ENCODE data around the gene SPATA20. TPM values are rescaled to one million over a fixed set of nuclear protein-coding genes. Genes with fewer than 3 reads are reported as not detected.
A peak's percentile ranks its signal among the peaks of the same experiment; 100 is the strongest.

Gene SPATA20
- 61.8 TPM for polyA plus RNA-seq
- long read RNA-seq, donor 1, partial matches to known transcripts: 27 of 31 reads
- long read RNA-seq, donor 1, other reads (novel, unspliced or antisense): 0 of 31 reads
- long read RNA-seq, donor 2, partial matches to known transcripts: 47 of 54 reads
- long read RNA-seq, donor 2, other reads (novel, unspliced or antisense): 0 of 54 reads
- long read RNA-seq, donor 3: 0 reads
- long read RNA-seq, donor 4, partial matches to known transcripts: 11 of 13 reads
- long read RNA-seq, donor 4, other reads (novel, unspliced or antisense): 0 of 13 reads
- long read RNA-seq, donor 5, partial matches to known transcripts: 12 of 18 reads
- long read RNA-seq, donor 5, other reads (novel, unspliced or antisense): 0 of 18 reads
- long read RNA-seq, donor 6, partial matches to known transcripts: 32 of 38 reads
- long read RNA-seq, donor 6, other reads (novel, unspliced or antisense): 0 of 38 reads
- long read RNA-seq, donor 7, partial matches to known transcripts: 25 of 26 reads
- long read RNA-seq, donor 7, other reads (novel, unspliced or antisense): 0 of 26 reads
- long read RNA-seq, donor 8, partial matches to known transcripts: 64 of 70 reads
- long read RNA-seq, donor 8, other reads (novel, unspliced or antisense): 0 of 70 reads
- long read RNA-seq, donor 9, partial matches to known transcripts: 30 of 34 reads
- long read RNA-seq, donor 9, other reads (novel, unspliced or antisense): 0 of 34 reads
- long read RNA-seq, donor 10, partial matches to known transcripts: 39 of 43 reads
- long read RNA-seq, donor 10, other reads (novel, unspliced or antisense): 0 of 43 reads
- long read RNA-seq, donor 11, partial matches to known transcripts: 29 of 31 reads
- long read RNA-seq, donor 11, other reads (novel, unspliced or antisense): 0 of 31 reads

DNA sequence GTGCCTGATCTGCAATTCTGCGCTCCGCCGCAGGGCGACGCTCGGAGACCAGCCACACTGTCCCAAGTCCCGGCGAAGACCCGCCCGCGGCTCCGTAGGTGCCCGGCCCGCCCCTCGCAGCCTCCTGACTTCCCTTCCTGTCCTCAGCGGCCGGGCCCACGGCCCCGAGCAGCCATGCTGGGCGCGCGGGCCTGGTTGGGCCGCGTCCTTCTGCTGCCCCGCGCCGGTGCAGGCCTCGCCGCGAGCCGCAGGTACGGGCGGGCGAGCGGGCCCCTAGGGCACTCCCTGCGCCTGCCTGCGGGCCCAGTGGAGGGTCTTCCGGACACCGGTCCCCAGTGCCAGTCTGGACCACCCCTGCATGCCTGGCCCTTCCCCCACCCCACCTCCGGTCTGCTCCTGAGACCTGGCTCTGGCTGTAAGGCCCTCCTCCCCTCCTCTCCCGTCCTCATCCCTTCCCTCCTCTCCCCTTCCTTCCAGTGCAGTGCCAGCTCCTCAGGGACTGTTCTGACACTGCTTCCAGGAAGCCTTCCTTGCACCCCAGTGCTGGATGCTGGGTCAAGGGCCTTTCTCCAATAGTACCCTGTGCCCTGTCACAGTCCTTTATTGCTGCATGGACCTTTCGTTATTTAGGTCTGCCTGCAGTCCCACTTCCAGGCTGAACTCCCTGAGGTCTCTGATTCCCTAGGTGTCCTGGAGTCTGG lies at the start of gene SPATA20:
TSS of gene SPATA20 (plus strand) at position 140 of the 701 bp plus-strand sequence. CDS start at position 175, 35 bp downstream.
- Histone ChIP-seq H3K4me3 (ENCODE audit: low read length) (peak within 1 kb of the TSS; percentile 54), H3K27me3 (ENCODE audit: control insufficient read depth, insufficient read depth, low read length) (no peaks in the 10 kb centered on the region), H3K4me1 (ENCODE audit: control insufficient read depth, insufficient read depth, low read length) (peaks cover 30% of the 10 kb centered on the region), H3K9me3 (ENCODE audit: control insufficient read depth, low read depth, low read length) (no peaks in the 10 kb centered on the region), H3K27ac (ENCODE audit: low read length) (peak within 1 kb of the TSS; percentile 44), H3K36me3 (ENCODE audit: control insufficient read depth, insufficient read depth, low read length) (peaks cover 29% of the 10 kb centered on the region)
- no CpG with 5 or more reads among the region's 42 CpGs for WGBS (ENCODE audit: insufficient coverage, low lambda C conversion rate)
- peak; percentile 91 for DNase-seq

DNA sequence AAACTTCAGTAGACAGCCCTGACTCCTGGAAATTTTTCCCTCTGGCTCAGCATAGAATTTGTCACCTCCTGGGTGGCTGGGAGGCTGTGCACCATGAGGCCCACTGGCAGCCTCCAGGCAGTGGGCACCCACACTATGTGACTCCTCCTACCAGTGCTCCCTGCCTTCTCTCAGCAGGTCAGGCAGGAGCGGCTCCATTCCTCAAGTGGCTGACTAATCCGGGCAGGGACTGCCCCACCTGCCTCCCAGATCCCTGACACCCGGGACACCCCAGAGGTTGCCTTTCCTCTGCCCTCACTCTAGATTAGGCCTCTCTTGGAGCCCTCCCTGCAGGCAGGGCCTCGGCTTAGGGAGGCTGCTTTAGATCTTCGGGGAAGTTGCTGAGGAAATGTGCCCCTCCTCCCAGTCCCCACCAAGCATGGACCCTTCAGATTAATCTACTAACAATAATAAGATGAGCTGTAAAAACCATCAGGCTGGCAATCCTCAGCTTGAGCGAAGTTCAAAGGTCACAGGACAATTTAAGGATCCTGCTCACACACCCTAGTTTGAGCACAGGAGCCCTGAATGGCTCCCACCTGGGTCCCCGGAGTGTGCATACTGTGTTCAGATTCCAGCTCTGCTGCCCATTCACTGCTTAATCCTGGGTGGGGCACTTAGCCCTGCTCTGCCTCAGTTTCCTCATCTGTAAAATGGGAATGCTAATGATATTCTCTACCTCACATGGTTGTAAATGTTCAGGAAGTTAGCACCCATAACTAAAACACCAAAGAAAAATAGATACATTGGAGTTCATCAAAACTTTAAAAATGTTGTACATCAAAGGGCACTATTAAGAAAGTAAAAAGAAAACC lies 48.7 kb upstream of the SPATA20 start:
- no CpG with 5 or more reads among the region's 7 CpGs for WGBS (ENCODE audit: insufficient coverage, low lambda C conversion rate)
- H3K36me3 ChIP-seq (ENCODE audit: control insufficient read depth, insufficient read depth, low read length): no peaks in the 10 kb centered on the region
- DNase-seq: no peak
- no peak overlapping the region for H3K4me3 ChIP-seq (ENCODE audit: low read length)
- no peaks in the 10 kb centered on the region for H3K9me3 ChIP-seq (ENCODE audit: control insufficient read depth, low read depth, low read length)
- no peak overlapping the region for H3K27ac ChIP-seq (ENCODE audit: low read length)
- peaks cover 8% of the 10 kb centered on the region for H3K4me1 ChIP-seq (ENCODE audit: control insufficient read depth, insufficient read depth, low read length)
- H3K27me3 ChIP-seq (ENCODE audit: control insufficient read depth, insufficient read depth, low read length): no peaks in the 10 kb centered on the region

GRCh38 chr17:50499270-50499669 lies 47.7 kb upstream of the SPATA20 start:
- H3K4me1 ChIP-seq (ENCODE audit: control insufficient read depth, insufficient read depth, low read length): peaks cover 9% of the 10 kb centered on the region
- H3K4me3 ChIP-seq (ENCODE audit: low read length): no peak overlapping the region
- no peaks in the 10 kb centered on the region for H3K36me3 ChIP-seq (ENCODE audit: control insufficient read depth, insufficient read depth, low read length)
- H3K27me3 ChIP-seq (ENCODE audit: control insufficient read depth, insufficient read depth, low read length): no peaks in the 10 kb centered on the region
- no peak overlapping the region for H3K27ac ChIP-seq (ENCODE audit: low read length)
- DNase-seq: no peak
- H3K9me3 ChIP-seq (ENCODE audit: control insufficient read depth, low read depth, low read length): no peaks in the 10 kb centered on the region

GRCh38 chr17:50499721-50500120 lies 47.3 kb upstream of the SPATA20 start:
- no CpG with 5 or more reads among the region's 2 CpGs for WGBS (ENCODE audit: insufficient coverage, low lambda C conversion rate)
- peaks cover 12% of the 10 kb centered on the region for H3K4me1 ChIP-seq (ENCODE audit: control insufficient read depth, insufficient read depth, low read length)
- no peaks in the 10 kb centered on the region for H3K9me3 ChIP-seq (ENCODE audit: control insufficient read depth, low read depth, low read length)
- no peak overlapping the region for H3K27ac ChIP-seq (ENCODE audit: low read length)
- no peaks in the 10 kb centered on the region for H3K27me3 ChIP-seq (ENCODE audit: control insufficient read depth, insufficient read depth, low read length)
- no peak overlapping the region for H3K4me3 ChIP-seq (ENCODE audit: low read length)
- H3K36me3 ChIP-seq (ENCODE audit: control insufficient read depth, insufficient read depth, low read length): no peaks in the 10 kb centered on the region
- DNase-seq: no peak

DNA sequence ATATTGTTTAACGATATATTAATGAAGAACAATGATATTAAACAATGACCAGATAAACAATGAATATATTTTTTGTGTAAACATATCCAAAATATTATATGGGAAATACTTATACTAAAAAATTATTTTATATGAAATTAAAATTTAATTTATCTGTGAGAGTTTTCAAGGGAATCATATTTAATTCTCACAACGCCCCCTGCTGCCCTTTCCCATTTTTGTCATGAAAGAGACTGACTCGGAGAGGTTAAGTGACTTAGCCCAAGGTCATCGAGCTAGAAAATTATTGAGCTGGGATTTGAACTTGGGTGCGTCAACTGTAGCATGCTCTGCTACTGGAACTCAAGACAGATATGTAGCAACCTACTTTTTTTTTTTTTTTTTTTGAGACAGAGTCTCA lies 45.9 kb upstream of the SPATA20 start:
- H3K27me3 ChIP-seq (ENCODE audit: control insufficient read depth, insufficient read depth, low read length): no peaks in the 10 kb centered on the region
- no peak overlapping the region for H3K4me3 ChIP-seq (ENCODE audit: low read length)
- H3K9me3 ChIP-seq (ENCODE audit: control insufficient read depth, low read depth, low read length): no peaks in the 10 kb centered on the region
- WGBS (ENCODE audit: insufficient coverage, low lambda C conversion rate): 64% methylated on average over 2 of the region's 5 CpGs
- H3K36me3 ChIP-seq (ENCODE audit: control insufficient read depth, insufficient read depth, low read length): no peaks in the 10 kb centered on the region
- DNase-seq: peak in 1 of 2 donors; percentile 50
- no peak overlapping the region for H3K27ac ChIP-seq (ENCODE audit: low read length)
- H3K4me1 ChIP-seq (ENCODE audit: control insufficient read depth, insufficient read depth, low read length): peaks cover 20% of the 10 kb centered on the region

- DNase-seq: no peak
- Histone ChIP-seq H3K27me3 (ENCODE audit: control insufficient read depth, insufficient read depth, low read length) (no peaks in the 10 kb centered on the region), H3K4me3 (ENCODE audit: low read length) (no peak overlapping the region), H3K9me3 (ENCODE audit: control insufficient read depth, low read depth, low read length) (no peaks in the 10 kb centered on the region), H3K27ac (ENCODE audit: low read length) (no peak overlapping the region), H3K36me3 (ENCODE audit: control insufficient read depth, insufficient read depth, low read length) (no peaks in the 10 kb centered on the region), H3K4me1 (ENCODE audit: control insufficient read depth, insufficient read depth, low read length) (peaks cover 25% of the 10 kb centered on the region)
- no CpG with 5 or more reads among the region's 9 CpGs for WGBS (ENCODE audit: insufficient coverage, low lambda C conversion rate)
Measured at GRCh38 chr17:50502301-50502990, 44.5 kb upstream of the SPATA20 start.

- no peaks in the 10 kb centered on the region for H3K36me3 ChIP-seq (ENCODE audit: control insufficient read depth, insufficient read depth, low read length)
- H3K27me3 ChIP-seq (ENCODE audit: control insufficient read depth, insufficient read depth, low read length): no peaks in the 10 kb centered on the region
- H3K9me3 ChIP-seq (ENCODE audit: control insufficient read depth, low read depth, low read length): no peaks in the 10 kb centered on the region
- no CpG with 5 or more reads among the region's 7 CpGs for WGBS (ENCODE audit: insufficient coverage, low lambda C conversion rate)
- H3K27ac ChIP-seq (ENCODE audit: low read length): peak overlapping the region; percentile 4
- peak in 1 of 2 donors; percentile 56 for DNase-seq
- no peak overlapping the region for H3K4me3 ChIP-seq (ENCODE audit: low read length)
- H3K4me1 ChIP-seq (ENCODE audit: control insufficient read depth, insufficient read depth, low read length): peaks cover 26% of the 10 kb centered on the region
Measured at GRCh38 chr17:50505591-50506130, 41.3 kb upstream of the SPATA20 start.

DNA sequence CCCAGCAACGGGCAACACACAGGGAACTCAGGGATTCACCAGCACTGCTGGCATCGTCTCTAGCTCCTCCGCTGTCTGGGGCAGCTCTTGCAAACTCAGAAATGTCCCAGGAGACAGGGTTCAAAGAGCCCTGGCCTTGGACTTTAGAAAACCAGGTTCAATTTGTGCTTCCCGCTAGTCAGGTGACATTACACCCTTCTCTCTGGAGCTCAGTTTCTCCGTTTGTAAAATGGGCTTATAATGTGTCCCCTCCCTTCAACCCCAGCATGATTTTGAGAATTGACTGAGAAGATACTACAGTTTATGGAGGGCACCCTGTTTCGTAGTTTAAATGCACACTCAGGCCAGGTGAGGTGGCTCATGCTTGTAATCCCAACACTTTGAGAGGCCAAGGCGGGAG lies 40.7 kb upstream of the SPATA20 start:
- no CpG with 5 or more reads among the region's 7 CpGs for WGBS (ENCODE audit: insufficient coverage, low lambda C conversion rate)
- Histone ChIP-seq H3K27ac (ENCODE audit: low read length) (no peak overlapping the region), H3K9me3 (ENCODE audit: control insufficient read depth, low read depth, low read length) (no peaks in the 10 kb centered on the region), H3K4me1 (ENCODE audit: control insufficient read depth, insufficient read depth, low read length) (peaks cover 26% of the 10 kb centered on the region), H3K4me3 (ENCODE audit: low read length) (no peak overlapping the region), H3K27me3 (ENCODE audit: control insufficient read depth, insufficient read depth, low read length) (no peaks in the 10 kb centered on the region), H3K36me3 (ENCODE audit: control insufficient read depth, insufficient read depth, low read length) (no peaks in the 10 kb centered on the region)
- no peak for DNase-seq

- H3K9me3 ChIP-seq (ENCODE audit: control insufficient read depth, low read depth, low read length): no peaks in the 10 kb centered on the region
- H3K27ac ChIP-seq (ENCODE audit: low read length): peak within 1 kb of the TSS; percentile 56
- no peaks in the 10 kb centered on the region for H3K36me3 ChIP-seq (ENCODE audit: control insufficient read depth, insufficient read depth, low read length)
- H3K4me1 ChIP-seq (ENCODE audit: control insufficient read depth, insufficient read depth, low read length): peaks cover 31% of the 10 kb centered on the region
- H3K4me3 ChIP-seq (ENCODE audit: low read length): peak within 1 kb of the TSS; percentile 41
- no CpG with 5 or more reads among the region's 66 CpGs for WGBS (ENCODE audit: insufficient coverage, low lambda C conversion rate)
- DNase-seq: peak; percentile 76 to 84
- H3K27me3 ChIP-seq (ENCODE audit: control insufficient read depth, insufficient read depth, low read length): no peaks in the 10 kb centered on the region
Measured at GRCh38 chr17:50507871-50508572, 39.0 kb upstream of the SPATA20 start, which contains the start of gene MYCBPAP. MYCBPAP (plus strand) TSS chr17:50508439; CDS start chr17:50508675, 236 bp downstream.
